ENCODE measurements around the gene TCERG1L.

DNA sequence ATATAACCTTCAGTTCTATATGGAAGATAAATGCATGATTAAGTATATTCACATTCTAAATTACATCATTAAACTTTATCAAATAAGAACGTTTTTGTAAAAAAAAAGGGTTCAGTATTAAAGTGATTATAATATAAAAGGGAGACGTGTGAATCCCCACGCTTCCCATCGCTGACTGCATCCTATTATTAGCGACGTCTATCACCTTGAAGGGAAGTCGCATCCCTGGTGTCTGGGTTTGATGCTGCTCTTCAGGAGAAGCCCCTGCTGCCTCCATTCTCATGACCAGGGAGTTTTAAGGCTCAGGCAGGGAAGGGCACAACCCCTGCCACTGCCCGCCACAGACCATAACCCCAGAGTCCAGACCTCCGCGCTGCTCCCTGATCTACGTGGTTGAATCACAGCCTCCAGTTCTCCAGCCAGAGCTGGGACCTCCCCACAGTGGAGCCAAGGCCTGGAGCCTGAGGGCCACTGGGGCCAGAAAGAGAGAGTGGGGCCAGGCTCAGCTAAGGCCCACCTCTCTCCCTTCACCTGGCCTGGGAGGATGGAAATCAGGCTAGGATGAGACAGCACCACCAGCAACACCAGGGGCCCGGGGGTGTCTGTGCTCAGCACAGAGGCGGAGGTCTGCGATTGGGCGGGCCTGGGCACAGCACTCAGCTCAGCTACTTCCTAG is 130.6 kb downstream of the TCERG1L start:
- TF ChIP-seq POLR2A (IDR thresholded peaks at IDR 0.05; ENCODE audit: low read depth, low read length) (no peak), TAF1 (IDR thresholded peaks at IDR 0.05; ENCODE audit: borderline replicate concordance, low read depth, low read length) (no peak)
